Measurements from ENCODE around the gene RAPGEF2. TPM values are rescaled to one million over a fixed set of nuclear protein-coding genes. Genes with fewer than 3 reads are reported as not detected.

RAPGEF2 gene
- total and polyA plus RNA-seq, 2 experiments from 2014 or later, result 10.2 to 63.1 TPM

GRCh38 chr4:159358226-159358625 lies 255.3 kb downstream of the RAPGEF2 start:
- Mint-ChIP-seq H3K27me3 (ENCODE audit: insufficient read depth, low read depth, poor library complexity) (peaks cover 5% of the 10 kb centered on the region), H3K9me3 (no peaks in the 10 kb centered on the region; the same call in 2 of the 3 replicates), H3K4me3 (no peak overlapping the region), H3K27ac (no peak overlapping the region), H3K36me3 (ENCODE audit: low read depth) (peaks cover 44% of the 10 kb centered on the region), H3K4me1 (no peaks in the 10 kb centered on the region)
- H4K20me1 ChIP-seq (replicated peaks; ENCODE audit: insufficient read depth), result peaks cover 10% of the 10 kb centered on the region; the same call in 1 of the 2 replicates
- H3F3A ChIP-seq (replicated peaks; ENCODE audit: low read depth), result no peaks in the 10 kb centered on the region
- H3K4me2 ChIP-seq, result no peak overlapping the region
- DNase-seq (ENCODE audit: low spot score), result no peak
- no peak overlapping the region for H2AFZ ChIP-seq
- ATAC-seq, result no peak
- no peaks in the 10 kb centered on the region for H3K27me3 ChIP-seq (ENCODE audit: insufficient read depth)
- H3K36me3 ChIP-seq (ENCODE audit: insufficient read depth), result peaks cover 16% of the 10 kb centered on the region
- H3K27ac ChIP-seq (ENCODE audit: low read depth), result no peak overlapping the region
- H3K4me1 ChIP-seq (ENCODE audit: insufficient read depth), result no peaks in the 10 kb centered on the region
- no peaks in the 10 kb centered on the region for H3K9me2 ChIP-seq (ENCODE audit: insufficient read depth)
- H3K4me3 ChIP-seq, result no peak overlapping the region
- no peaks in the 10 kb centered on the region for H3K79me2 ChIP-seq (replicated peaks; ENCODE audit: insufficient read depth)
- TF ChIP-seq ZNF331 (CRISPR knock-in tag; IDR thresholded peaks at IDR 0.05; ENCODE audit: low read depth) (no peak), NANOG (IDR thresholded peaks at IDR 0.05; ENCODE audit: borderline replicate concordance) (no peak), POLR2AphosphoS5 (IDR thresholded peaks at IDR 0.05; ENCODE audit: low read depth) (no peak), ZNF114 (CRISPR knock-in tag; IDR thresholded peaks at IDR 0.05) (no peak), STAT1 (IDR thresholded peaks at IDR 0.05; ENCODE audit: unreplicated experiment) (no peak), EZH2phosphoT487 (IDR thresholded peaks at IDR 0.05; ENCODE audit: unreplicated experiment) (no peak), JUNB (IDR thresholded peaks at IDR 0.05; ENCODE audit: unreplicated experiment) (no peak), EZH2 (IDR thresholded peaks at IDR 0.05; ENCODE audit: low read depth, unreplicated experiment) (no peak), ZNF462 (CRISPR knock-in tag; IDR thresholded peaks at IDR 0.05) (no peak), CTCF (conservative IDR thresholded peaks at IDR 0.05; ENCODE audit: low read depth in 2 of 2) (no peak), CREB1 (CRISPR knock-in tag; IDR thresholded peaks at IDR 0.05; ENCODE audit: low read depth) (no peak), ETS1 (IDR thresholded peaks at IDR 0.05) (no peak)
- TF ChIP-seq, protein P1, sequence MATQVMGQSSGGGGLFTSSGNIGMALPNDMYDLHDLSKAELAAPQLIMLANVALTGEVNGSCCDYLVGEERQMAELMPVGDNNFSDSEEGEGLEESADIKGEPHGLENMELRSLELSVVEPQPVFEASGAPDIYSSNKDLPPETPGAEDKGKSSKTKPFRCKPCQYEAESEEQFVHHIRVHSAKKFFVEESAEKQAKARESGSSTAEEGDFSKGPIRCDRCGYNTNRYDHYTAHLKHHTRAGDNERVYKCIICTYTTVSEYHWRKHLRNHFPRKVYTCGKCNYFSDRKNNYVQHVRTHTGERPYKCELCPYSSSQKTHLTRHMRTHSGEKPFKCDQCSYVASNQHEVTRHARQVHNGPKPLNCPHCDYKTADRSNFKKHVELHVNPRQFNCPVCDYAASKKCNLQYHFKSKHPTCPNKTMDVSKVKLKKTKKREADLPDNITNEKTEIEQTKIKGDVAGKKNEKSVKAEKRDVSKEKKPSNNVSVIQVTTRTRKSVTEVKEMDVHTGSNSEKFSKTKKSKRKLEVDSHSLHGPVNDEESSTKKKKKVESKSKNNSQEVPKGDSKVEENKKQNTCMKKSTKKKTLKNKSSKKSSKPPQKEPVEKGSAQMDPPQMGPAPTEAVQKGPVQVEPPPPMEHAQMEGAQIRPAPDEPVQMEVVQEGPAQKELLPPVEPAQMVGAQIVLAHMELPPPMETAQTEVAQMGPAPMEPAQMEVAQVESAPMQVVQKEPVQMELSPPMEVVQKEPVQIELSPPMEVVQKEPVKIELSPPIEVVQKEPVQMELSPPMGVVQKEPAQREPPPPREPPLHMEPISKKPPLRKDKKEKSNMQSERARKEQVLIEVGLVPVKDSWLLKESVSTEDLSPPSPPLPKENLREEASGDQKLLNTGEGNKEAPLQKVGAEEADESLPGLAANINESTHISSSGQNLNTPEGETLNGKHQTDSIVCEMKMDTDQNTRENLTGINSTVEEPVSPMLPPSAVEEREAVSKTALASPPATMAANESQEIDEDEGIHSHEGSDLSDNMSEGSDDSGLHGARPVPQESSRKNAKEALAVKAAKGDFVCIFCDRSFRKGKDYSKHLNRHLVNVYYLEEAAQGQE (IDR thresholded peaks at IDR 0.05; ENCODE audit: unreplicated experiment), result no peak
